Raji (cell line): ENCODE data around the gene PDE4D.

Source experiments
- POLR2A ChIP-seq: IDR thresholded peaks from 2 replicates; pipeline ENCODE4 v1.6.1; 2011; ENCODE audit warnings: low read depth, low read length, control low read depth; ENCODE audit not compliant: insufficient read depth

Gene PDE4D

GRCh38 chr5:59533730-59534108 lies 359.8 kb downstream of the PDE4D start:
- TF ChIP-seq POLR2A: no peak

GRCh38 chr5:59532979-59533729 lies 360.4 kb downstream of the PDE4D start:
- TF ChIP-seq POLR2A: no peak

GRCh38 chr5:59529239-59529638 lies 364.3 kb downstream of the PDE4D start:
- no peak for TF ChIP-seq POLR2A

GRCh38 chr5:59528202-59528862 lies 365.2 kb downstream of the PDE4D start:
- TF ChIP-seq POLR2A: no peak

- TF ChIP-seq POLR2A: no peak
Observed at GRCh38 chr5:59525957-59526356, 367.6 kb downstream of the PDE4D start.

GRCh38 chr5:59525311-59525710 lies 368.2 kb downstream of the PDE4D start:
- no peak for TF ChIP-seq POLR2A

- no peak for TF ChIP-seq POLR2A
Observed at GRCh38 chr5:59522201-59522831, 371.2 kb downstream of the PDE4D start.

GRCh38 chr5:59521476-59521875 lies 372.1 kb downstream of the PDE4D start:
- no peak for TF ChIP-seq POLR2A

GRCh38 chr5:59519338-59519737 lies 374.2 kb downstream of the PDE4D start:
- TF ChIP-seq POLR2A: no peak

GRCh38 chr5:59517926-59518585 lies 375.5 kb downstream of the PDE4D start:
- TF ChIP-seq POLR2A: no peak

- TF ChIP-seq POLR2A: no peak
Observed at GRCh38 chr5:59516161-59516560, 377.4 kb downstream of the PDE4D start.

- no peak for TF ChIP-seq POLR2A
Observed at GRCh38 chr5:59506285-59506877, 387.1 kb downstream of the PDE4D start.

GRCh38 chr5:59504043-59504442 lies 389.5 kb downstream of the PDE4D start:
- no peak for TF ChIP-seq POLR2A

GRCh38 chr5:59503220-59503619 lies 390.3 kb downstream of the PDE4D start:
- TF ChIP-seq POLR2A: no peak

GRCh38 chr5:59501316-59501715 lies 392.2 kb downstream of the PDE4D start:
- TF ChIP-seq POLR2A: no peak
